Measurements from ENCODE around the gene SBF2. TPM values are rescaled to one million over a fixed set of nuclear protein-coding genes. Genes with fewer than 3 reads are reported as not detected.

The SBF2 gene
- total RNA-seq, 1 experiment from 2014 or later: 31.3 TPM

DNA sequence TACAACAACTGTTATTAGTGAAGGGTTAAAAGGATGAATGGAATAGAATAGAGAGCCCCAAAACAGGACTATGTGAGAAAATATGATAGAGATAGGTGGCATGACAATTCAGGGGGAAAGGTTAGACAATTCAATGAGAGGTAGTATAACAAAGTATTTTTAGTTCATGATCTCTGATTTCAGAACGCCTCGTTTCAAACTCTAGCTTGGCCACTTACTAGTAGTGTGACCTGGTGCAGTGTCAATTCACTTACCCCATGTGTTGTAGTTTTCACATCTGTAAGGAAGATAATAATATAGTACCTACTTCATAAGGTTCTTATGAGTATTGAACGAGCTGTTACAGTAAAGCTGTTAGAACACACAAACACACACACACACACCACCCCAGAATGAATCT lies 322.1 kb downstream of the SBF2 start:
- ChIA-PET CTCF (interaction anchor here (0.5 kb wide), 1 partner anchor 158 kb away, joined by 6 read pairs; no protein-coding TSS in a partner anchor), POLR2A (ENCODE audit: unreplicated experiment) (no interaction called here)
- no peak overlapping the region for H3K27ac ChIP-seq (ENCODE audit: low read length)
- H3K9ac ChIP-seq (ENCODE audit: low read length): no peak overlapping the region
- TF ChIP-seq EZH2 (IDR thresholded peaks at IDR 0.05; ENCODE audit: low read length, unreplicated experiment) (no peak), EZH2phosphoT487 (IDR thresholded peaks at IDR 0.05; ENCODE audit: borderline replicate concordance, low read length) (no peak)
- TF ChIP-seq, protein P1, sequence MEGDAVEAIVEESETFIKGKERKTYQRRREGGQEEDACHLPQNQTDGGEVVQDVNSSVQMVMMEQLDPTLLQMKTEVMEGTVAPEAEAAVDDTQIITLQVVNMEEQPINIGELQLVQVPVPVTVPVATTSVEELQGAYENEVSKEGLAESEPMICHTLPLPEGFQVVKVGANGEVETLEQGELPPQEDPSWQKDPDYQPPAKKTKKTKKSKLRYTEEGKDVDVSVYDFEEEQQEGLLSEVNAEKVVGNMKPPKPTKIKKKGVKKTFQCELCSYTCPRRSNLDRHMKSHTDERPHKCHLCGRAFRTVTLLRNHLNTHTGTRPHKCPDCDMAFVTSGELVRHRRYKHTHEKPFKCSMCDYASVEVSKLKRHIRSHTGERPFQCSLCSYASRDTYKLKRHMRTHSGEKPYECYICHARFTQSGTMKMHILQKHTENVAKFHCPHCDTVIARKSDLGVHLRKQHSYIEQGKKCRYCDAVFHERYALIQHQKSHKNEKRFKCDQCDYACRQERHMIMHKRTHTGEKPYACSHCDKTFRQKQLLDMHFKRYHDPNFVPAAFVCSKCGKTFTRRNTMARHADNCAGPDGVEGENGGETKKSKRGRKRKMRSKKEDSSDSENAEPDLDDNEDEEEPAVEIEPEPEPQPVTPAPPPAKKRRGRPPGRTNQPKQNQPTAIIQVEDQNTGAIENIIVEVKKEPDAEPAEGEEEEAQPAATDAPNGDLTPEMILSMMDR (conservative IDR thresholded peaks at IDR 0.05; ENCODE audit: low read depth, low read length): no peak
- H3K27me3 ChIP-seq (ENCODE audit: low read length): no peaks in the 10 kb centered on the region
- BruUV-seq (replicated peaks): no TSS peak
- no peak overlapping the region for H3K4me3 ChIP-seq (ENCODE audit: low read length)
- intact Hi-C loops (cut with micrococcal nuclease): no loop called here
- no peaks in the 10 kb centered on the region for H4K20me1 ChIP-seq (ENCODE audit: low read length)
- H3K36me3 ChIP-seq (ENCODE audit: low read depth, low read length): no peaks in the 10 kb centered on the region
- no peak overlapping the region for H3K4me2 ChIP-seq (ENCODE audit: low read length)
- H3K4me1 ChIP-seq (ENCODE audit: insufficient read depth, low read length): peaks cover 8% of the 10 kb centered on the region; the same call in 1 of the 2 replicates
- H3F3A ChIP-seq (ENCODE audit: low read length, unreplicated experiment): no peaks in the 10 kb centered on the region
- DNase-seq: no peak
- ATAC-seq: no peak
- no peaks in the 10 kb centered on the region for H3K79me2 ChIP-seq (ENCODE audit: low read length)
- H3K9me2 ChIP-seq (replicated peaks; ENCODE audit: low read length): no peaks in the 10 kb centered on the region
- H2AFZ ChIP-seq (ENCODE audit: low read length): no peak overlapping the region
- no peaks in the 10 kb centered on the region for H3K9me3 ChIP-seq (ENCODE audit: low read length)

GRCh38 chr11:9969068-9969467 lies 325.0 kb downstream of the SBF2 start:
- Histone ChIP-seq H4K20me1 (ENCODE audit: low read length) (no peaks in the 10 kb centered on the region), H3K27me3 (ENCODE audit: low read length) (no peaks in the 10 kb centered on the region), H3K4me3 (ENCODE audit: low read length) (no peak overlapping the region), H2AFZ (ENCODE audit: low read length) (no peak overlapping the region), H3K27ac (ENCODE audit: low read length) (no peak overlapping the region), H3K9me2 (replicated peaks; ENCODE audit: low read length) (no peaks in the 10 kb centered on the region), H3K4me1 (ENCODE audit: insufficient read depth, low read length) (peaks cover 6% of the 10 kb centered on the region; the same call in 1 of the 2 replicates), H3K4me2 (ENCODE audit: low read length) (no peak overlapping the region), H3K9me3 (ENCODE audit: low read length) (no peaks in the 10 kb centered on the region), H3K36me3 (ENCODE audit: low read depth, low read length) (no peaks in the 10 kb centered on the region), H3K79me2 (ENCODE audit: low read length) (no peaks in the 10 kb centered on the region), H3F3A (ENCODE audit: low read length, unreplicated experiment) (no peaks in the 10 kb centered on the region), H3K9ac (ENCODE audit: low read length) (no peak overlapping the region)
- TF ChIP-seq EZH2phosphoT487 (IDR thresholded peaks at IDR 0.05; ENCODE audit: borderline replicate concordance, low read length) (no peak), EZH2 (IDR thresholded peaks at IDR 0.05; ENCODE audit: low read length, unreplicated experiment) (no peak)
- TF ChIP-seq, protein P1 (conservative IDR thresholded peaks at IDR 0.05; ENCODE audit: low read depth, low read length): no peak
- no peak for DNase-seq
- intact Hi-C loops (cut with micrococcal nuclease): no loop called here
- ChIA-PET POLR2A (ENCODE audit: unreplicated experiment) (interaction anchor here (0.6 kb wide), 1 partner anchor 477 kb away, joined by 18 read pairs; no protein-coding TSS in a partner anchor), CTCF (no interaction called here)
- no TSS peak for BruUV-seq (replicated peaks)
- no peak for ATAC-seq

DNA sequence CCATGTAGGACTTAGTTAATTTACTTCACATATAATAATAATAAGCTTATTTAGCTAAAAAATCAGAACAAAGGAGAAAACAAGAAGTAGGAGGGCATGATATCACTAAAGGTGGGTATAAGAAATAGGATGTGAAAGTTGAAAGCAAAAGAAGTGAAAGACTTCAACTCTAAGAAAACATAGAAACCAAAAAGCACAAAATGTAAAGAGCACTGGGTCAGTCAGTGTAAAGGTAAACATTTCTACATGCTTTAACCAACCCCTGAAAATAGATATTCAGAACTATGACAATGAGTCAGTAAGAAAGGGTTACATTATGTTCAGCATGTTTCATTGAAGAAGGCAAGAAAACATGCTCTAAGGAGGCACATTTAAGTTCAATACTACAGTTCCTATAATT lies 331.3 kb downstream of the SBF2 start:
- H3F3A ChIP-seq (ENCODE audit: low read length, unreplicated experiment): no peaks in the 10 kb centered on the region
- CTCF ChIA-PET: no interaction called here
- no peaks in the 10 kb centered on the region for H4K20me1 ChIP-seq (ENCODE audit: low read length)
- H3K36me3 ChIP-seq (ENCODE audit: low read depth, low read length): no peaks in the 10 kb centered on the region
- H3K4me3 ChIP-seq (ENCODE audit: low read length): no peak overlapping the region
- H3K79me2 ChIP-seq (ENCODE audit: low read length): no peaks in the 10 kb centered on the region
- H2AFZ ChIP-seq (ENCODE audit: low read length): no peak overlapping the region
- no peaks in the 10 kb centered on the region for H3K9me2 ChIP-seq (replicated peaks; ENCODE audit: low read length)
- no peak for TF ChIP-seq EZH2phosphoT487 (IDR thresholded peaks at IDR 0.05; ENCODE audit: borderline replicate concordance, low read length)
- TF ChIP-seq EZH2 (IDR thresholded peaks at IDR 0.05; ENCODE audit: low read length, unreplicated experiment): no peak
- TF ChIP-seq, protein P1 (conservative IDR thresholded peaks at IDR 0.05; ENCODE audit: low read depth, low read length): no peak
- BruUV-seq (replicated peaks): no TSS peak
- no peaks in the 10 kb centered on the region for H3K9me3 ChIP-seq (ENCODE audit: low read length)
- no peaks in the 10 kb centered on the region for H3K27me3 ChIP-seq (ENCODE audit: low read length)
- no peak overlapping the region for H3K27ac ChIP-seq (ENCODE audit: low read length)
- intact Hi-C loops (cut with micrococcal nuclease): no loop called here
- ATAC-seq: no peak
- H3K4me2 ChIP-seq (ENCODE audit: low read length): no peak overlapping the region
- POLR2A ChIA-PET (ENCODE audit: unreplicated experiment): no interaction called here
- no peak overlapping the region for H3K9ac ChIP-seq (ENCODE audit: low read length)
- no peak for DNase-seq
- H3K4me1 ChIP-seq (ENCODE audit: insufficient read depth, low read length): no peaks in the 10 kb centered on the region
